ENCODE results near the gene CTAG1B.

CTAG1B gene

GRCh38 chrX:154658957-154659356 lies 39.9 kb upstream of the CTAG1B start:
- Histone ChIP-seq H3K36me3 (ENCODE audit: control insufficient read depth in 2 of 2, insufficient read depth in 1 of 2, low read length in 2 of 2) (no peaks in the 10 kb centered on the region), H3K9me3 (ENCODE audit: control insufficient read depth, insufficient read depth, low read depth, low read length) (no peaks in the 10 kb centered on the region; the same call in 1 of the 2 replicates), H3K27ac (ENCODE audit: extremely low read depth, low read depth, low read length) (no peak overlapping the region), H3K4me3 (ENCODE audit: low read depth, low read length) (no peak overlapping the region), H3K4me1 (ENCODE audit: control insufficient read depth, insufficient read depth, low read length) (no peaks in the 10 kb centered on the region)
- ChIA-PET CTCF (no interaction called here), POLR2A (no interaction called here)
- no peak for TF ChIP-seq ZSCAN18 (tag by site-specific recombination; IDR thresholded peaks at IDR 0.05)
- TF ChIP-seq GLIS2 (tag by site-specific recombination; IDR thresholded peaks at IDR 0.05), result no peak
- no peak for TF ChIP-seq ZBTB6 (tag by site-specific recombination; IDR thresholded peaks at IDR 0.05)
- TF ChIP-seq MEIS1 (CRISPR knock-in tag; IDR thresholded peaks at IDR 0.05; ENCODE audit: borderline replicate concordance), result no peak
- no peak for TF ChIP-seq GLIS1 (tag by site-specific recombination; IDR thresholded peaks at IDR 0.05)
- TF ChIP-seq ZNF670 (tag by site-specific recombination; IDR thresholded peaks at IDR 0.05; ENCODE audit: low read depth), result no peak
- TF ChIP-seq ZNF23 (tag by site-specific recombination; IDR thresholded peaks at IDR 0.05; ENCODE audit: borderline replicate concordance), result no peak
- TF ChIP-seq IKZF3 (tag by site-specific recombination; IDR thresholded peaks at IDR 0.05), result no peak
- no peak for TF ChIP-seq PRDM2 (tag by site-specific recombination; IDR thresholded peaks at IDR 0.05; ENCODE audit: borderline replicate concordance)

DNA sequence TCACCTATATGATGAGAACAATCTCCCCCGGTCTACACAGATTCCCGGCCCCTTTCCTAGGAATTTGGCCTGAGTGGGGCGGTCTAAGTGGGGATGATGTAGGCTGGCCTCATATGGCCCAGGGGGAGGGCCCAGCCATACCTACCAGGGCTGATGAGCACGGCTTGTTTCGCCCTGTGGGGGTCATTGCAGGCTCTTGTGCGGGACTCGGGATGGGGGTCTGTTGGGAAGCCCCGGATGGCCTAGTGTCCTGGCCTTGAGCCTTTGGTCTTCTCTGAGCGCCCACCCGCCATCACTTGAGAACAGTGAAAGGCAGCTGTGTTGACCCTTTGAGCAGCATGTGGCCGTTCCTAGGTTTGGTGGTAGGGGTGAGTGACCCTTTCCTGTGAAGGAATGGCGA lies 39.1 kb upstream of the CTAG1B start:
- CTCF ChIA-PET, result no interaction called here
- POLR2A ChIA-PET, result no interaction called here
- H3K4me3 ChIP-seq (ENCODE audit: low read depth, low read length), result no peak overlapping the region

More for the DNA sequence above, 39.1 kb upstream of the CTAG1B start:
- TF ChIP-seq ZNF776 (tag by site-specific recombination; IDR thresholded peaks at IDR 0.05; ENCODE audit: borderline replicate concordance) (no peak), ZNF2 (tag by site-specific recombination; IDR thresholded peaks at IDR 0.05) (no peak), ZNF521 (tag by site-specific recombination; IDR thresholded peaks at IDR 0.05) (no peak), ZNF366 (tag by site-specific recombination; conservative IDR thresholded peaks at IDR 0.05) (no peak), ZNF670 (tag by site-specific recombination; IDR thresholded peaks at IDR 0.05; ENCODE audit: low read depth) (no peak), ZNF473 (tag by site-specific recombination; IDR thresholded peaks at IDR 0.05) (no peak), BCL11B (tag by site-specific recombination; IDR thresholded peaks at IDR 0.05; ENCODE audit: low read depth) (no peak), ZNF501 (tag by site-specific recombination; IDR thresholded peaks at IDR 0.05) (no peak), ZNF354C (tag by site-specific recombination; IDR thresholded peaks at IDR 0.05; ENCODE audit: borderline replicate concordance, low read depth) (no peak), ZNF16 (tag by site-specific recombination; IDR thresholded peaks at IDR 0.05; ENCODE audit: low read depth) (no peak)
- TF ChIP-seq, protein P1, sequence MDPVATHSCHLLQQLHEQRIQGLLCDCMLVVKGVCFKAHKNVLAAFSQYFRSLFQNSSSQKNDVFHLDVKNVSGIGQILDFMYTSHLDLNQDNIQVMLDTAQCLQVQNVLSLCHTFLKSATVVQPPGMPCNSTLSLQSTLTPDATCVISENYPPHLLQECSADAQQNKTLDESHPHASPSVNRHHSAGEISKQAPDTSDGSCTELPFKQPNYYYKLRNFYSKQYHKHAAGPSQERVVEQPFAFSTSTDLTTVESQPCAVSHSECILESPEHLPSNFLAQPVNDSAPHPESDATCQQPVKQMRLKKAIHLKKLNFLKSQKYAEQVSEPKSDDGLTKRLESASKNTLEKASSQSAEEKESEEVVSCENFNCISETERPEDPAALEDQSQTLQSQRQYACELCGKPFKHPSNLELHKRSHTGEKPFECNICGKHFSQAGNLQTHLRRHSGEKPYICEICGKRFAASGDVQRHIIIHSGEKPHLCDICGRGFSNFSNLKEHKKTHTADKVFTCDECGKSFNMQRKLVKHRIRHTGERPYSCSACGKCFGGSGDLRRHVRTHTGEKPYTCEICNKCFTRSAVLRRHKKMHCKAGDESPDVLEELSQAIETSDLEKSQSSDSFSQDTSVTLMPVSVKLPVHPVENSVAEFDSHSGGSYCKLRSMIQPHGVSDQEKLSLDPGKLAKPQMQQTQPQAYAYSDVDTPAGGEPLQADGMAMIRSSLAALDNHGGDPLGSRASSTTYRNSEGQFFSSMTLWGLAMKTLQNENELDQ (tag by site-specific recombination; IDR thresholded peaks at IDR 0.05; ENCODE audit: low read depth), result no peak
- Histone ChIP-seq H3K36me3 (ENCODE audit: control insufficient read depth in 2 of 2, insufficient read depth in 1 of 2, low read length in 2 of 2) (no peaks in the 10 kb centered on the region), H3K27ac (ENCODE audit: extremely low read depth, low read depth, low read length) (no peak overlapping the region), H3K9me3 (ENCODE audit: control insufficient read depth, insufficient read depth, low read depth, low read length) (no peaks in the 10 kb centered on the region; the same call in 1 of the 2 replicates), H3K4me1 (ENCODE audit: control insufficient read depth, insufficient read depth, low read length) (no peaks in the 10 kb centered on the region)

All from HEK293 (cell line).